ENCODE measurements around the gene RYR2.
"Not testable (repeated sequence)": the region's sequence is repeated elsewhere in the genome, so short reads cannot be mapped to it uniquely, and the experiment has no call there.

Gene RYR2

DNA sequence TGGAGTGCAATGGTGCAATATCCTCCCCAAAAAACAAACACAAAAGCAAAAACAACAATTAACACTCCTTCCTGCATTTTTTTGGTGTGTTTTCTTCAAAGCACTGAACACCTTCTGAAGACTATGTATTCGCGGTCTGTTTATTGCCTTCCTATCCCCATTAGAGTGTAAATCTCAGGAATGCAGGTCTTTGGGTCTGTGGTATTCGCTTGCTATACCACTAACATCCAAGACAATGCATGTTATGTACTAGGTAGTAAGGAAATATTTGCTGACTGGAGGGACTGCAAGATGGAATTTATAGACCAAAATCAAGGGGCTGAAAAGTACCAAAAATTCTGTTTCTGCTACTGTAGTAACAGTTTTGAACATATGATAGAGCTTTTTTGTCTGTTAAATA, 299.4 kb downstream of the RYR2 start:
- DNase-seq (ENCODE audit: low read depth in 3 of 3), result no peak

DNA sequence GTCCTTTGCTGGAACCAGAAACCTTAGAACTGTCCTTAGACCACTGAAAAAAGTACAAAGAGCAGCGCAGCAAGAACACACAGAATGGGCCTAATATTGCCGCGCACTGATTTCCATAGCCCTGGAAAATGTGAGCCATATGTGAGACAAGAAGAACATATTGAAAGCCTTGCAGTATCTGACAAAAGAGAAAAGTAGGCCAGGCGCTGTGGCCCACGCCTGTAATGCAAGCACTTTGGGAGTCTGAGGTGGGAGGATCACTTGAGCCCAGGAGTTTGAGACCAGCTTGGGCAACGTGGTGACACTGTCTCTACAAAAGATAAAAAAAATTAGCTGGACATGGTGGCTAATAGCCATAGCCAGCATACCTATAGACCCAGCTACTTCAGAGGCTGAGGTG, 300.7 kb downstream of the RYR2 start:
- no peak for DNase-seq (ENCODE audit: low read depth in 3 of 3)

DNA sequence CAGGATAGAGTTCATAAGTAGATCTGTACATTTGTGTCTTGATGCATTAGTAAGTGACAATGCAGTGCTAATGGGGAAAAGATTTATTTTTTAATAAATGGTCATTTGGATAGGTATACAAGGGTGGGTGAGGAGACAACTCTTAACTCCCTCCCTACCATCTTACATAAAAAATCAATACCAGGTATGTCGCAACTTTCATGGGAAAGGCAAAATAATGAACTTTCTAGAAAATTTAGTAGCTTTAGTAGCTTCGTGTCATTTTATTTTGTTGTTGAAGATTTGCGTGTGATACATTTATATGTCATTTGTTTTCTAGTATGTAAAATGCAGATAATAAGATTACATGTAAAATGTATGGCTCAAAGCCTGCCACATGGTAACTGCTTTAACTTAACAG, 310.8 kb downstream of the RYR2 start:
- DNase-seq (ENCODE audit: low read depth in 3 of 3), result no peak

DNA sequence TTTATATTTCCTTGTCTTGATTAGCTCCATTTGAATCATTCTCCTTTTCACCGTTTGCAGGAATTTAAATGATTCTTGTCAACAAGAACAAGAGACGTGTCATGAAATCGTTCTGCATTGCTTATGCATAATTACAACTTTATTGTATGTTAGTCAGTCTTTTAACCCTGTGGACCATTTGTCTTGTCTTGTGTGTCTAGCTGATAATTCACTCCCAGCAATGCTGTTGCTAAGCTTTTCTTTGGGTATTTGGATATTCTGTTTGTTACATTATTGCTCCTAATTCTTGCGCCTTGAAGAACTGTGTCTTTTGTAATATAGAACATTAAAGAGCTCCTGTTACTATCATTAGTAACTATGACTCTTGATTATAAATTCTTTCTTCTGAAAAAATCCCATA, 311.9 kb downstream of the RYR2 start:
- no peak for DNase-seq (ENCODE audit: low read depth in 3 of 3)

DNA sequence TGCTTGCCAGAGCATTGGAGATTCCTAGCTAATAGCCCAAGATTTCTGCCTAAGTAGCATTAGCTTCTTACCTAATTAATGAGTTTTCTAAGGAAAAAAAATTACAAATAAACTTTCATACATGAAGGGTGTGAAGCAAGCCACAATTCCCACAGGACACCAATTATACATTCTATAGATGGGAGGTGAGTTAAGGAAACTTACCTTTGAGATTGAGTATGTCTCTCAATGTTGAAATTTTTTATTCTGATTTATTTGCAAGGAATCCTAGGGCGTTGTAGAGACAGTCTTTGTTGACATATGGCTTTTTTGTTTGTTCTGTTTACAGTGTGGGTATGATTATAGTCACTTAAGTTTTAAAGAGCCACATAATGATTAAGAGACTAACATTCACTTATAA, 313.0 kb downstream of the RYR2 start:
- no peak for DNase-seq (ENCODE audit: low read depth in 3 of 3)

DNA sequence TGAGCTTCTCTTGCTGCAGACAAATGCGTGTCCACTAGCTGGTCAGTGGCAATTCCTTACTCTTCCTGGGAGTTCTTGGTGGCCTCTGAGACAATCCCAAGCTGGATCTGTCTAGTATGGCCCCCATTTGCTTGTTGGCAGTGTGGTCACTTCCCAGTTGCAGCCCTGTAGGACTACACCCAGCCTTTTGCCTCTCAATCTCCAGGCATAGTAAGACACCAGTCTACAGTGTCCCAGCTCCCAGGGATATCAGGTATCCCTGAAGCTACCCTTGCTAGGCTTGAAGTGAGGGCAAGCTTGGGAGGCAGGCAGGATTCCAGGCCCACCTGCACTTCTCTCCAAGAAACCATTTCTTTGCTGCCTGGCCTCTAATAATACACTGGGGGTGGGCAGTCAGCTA, 316.6 kb downstream of the RYR2 start:
- no peak for DNase-seq (ENCODE audit: low read depth in 3 of 3)

DNA sequence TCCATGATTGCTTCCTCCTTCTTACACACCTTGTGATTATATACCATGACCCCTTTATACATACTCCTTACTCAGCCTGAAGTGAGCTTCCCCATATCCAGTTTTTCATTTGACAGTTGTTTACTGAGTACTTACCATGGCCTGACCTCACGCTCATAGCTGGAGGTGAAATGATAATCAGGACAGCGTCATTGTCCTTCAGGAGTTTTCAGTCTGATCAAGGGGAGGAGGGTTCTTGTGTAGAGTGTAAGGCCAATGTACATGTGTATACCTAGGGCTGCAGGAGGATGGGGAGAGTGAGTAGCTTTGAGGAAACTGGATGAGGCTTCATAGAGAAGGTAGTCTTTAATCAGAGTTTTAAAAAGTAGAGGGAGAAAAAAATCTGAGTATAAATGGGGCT, 325.8 kb downstream of the RYR2 start:
- DNase-seq (ENCODE audit: low read depth in 3 of 3), result no peak

DNA sequence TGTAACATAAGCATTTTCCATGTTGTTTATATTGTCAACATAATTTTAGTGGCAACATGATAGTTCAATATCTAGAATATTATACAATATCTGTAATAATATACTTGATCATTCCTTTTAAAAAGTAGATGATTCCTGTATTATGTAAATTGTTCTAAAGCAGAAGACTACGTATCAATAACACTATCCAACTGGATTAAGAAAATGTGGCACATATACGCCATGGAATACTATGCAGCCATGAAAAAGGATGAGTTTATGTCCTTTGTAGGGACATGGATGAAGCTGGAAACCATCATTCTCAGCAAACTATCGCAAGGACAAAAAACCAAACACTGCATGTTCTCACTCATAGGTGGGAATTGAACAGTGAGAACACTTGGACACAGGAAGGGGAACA, 329.5 kb downstream of the RYR2 start:
- not testable (repeated sequence) for DNase-seq (ENCODE audit: low read depth in 3 of 3)

DNA sequence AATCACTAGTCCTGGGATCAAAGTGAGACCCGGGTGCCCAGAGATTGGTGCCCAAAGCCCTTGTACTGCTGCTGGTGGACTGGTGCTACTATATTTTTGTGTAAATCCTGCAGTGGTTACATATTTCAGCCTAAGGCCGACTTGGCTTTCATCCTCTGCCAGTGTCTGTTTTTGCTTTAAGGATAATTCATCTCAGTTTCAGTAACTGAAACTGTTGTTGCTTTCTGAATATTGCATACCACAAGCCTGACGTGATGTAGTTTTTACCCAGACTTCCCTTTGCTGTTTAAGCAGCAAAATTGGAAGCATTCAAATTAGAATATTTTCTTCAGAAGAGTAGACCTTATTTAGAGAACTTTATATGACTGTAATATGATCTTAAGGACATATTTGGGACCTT, 341.8 kb downstream of the RYR2 start:
- no peak for DNase-seq (ENCODE audit: low read depth in 3 of 3)

DNA sequence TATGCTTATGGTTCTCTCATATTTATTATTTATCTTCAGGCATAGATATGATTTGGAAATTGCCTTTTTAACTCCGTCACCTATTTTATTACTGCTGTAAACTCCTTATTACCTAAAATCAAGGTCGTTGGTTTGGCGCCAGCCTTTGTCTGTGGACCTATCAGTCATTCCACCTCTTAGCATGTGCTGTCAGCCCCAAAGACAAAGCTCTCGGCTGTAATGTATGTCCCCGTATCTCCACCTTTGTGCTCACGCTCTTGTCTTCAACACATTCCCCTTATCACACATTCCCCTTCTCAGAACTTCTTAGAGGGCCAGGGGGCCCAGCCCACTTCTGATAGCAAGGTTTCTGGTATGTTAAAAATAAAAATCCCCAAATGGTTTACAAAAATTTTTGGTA, 342.2 kb downstream of the RYR2 start:
- no peak for DNase-seq (ENCODE audit: low read depth in 3 of 3)

DNA sequence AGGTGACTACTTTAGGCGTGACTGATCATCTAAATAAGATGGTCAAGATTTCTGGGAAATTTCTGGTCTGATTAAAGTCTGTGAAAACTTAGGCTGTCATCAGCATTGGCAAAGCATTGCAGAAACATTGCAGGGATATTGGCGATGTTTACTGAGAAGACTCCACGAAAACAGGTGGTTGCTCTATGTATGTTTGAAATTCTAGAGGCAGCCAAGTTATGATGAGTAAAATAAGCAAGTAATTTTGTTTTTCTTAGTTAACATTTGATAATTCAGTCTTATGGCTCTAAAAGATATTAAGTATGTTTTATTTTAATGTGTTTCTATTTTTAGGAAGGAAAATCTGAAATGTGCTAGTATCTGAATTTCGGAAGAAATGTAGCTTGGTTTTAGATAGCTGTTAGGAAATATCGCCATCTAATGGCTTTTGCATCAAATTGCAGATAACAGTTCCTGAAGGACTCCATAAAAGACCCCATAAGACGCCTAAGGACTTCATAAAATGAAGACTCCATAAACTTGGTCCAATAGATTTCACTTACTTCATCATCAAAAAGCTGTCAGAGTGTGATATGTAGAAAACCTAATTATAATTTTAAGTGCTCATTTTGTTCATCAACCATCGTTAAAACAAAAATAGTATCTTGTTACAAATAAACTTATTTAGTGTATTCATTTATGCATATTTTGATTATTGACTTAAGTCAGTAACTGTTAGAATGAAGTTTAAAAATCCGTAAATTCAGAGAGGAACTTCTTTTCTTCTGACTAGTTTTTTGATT, 344.6 kb downstream of the RYR2 start:
- no peak for DNase-seq (ENCODE audit: low read depth in 3 of 3)

DNA sequence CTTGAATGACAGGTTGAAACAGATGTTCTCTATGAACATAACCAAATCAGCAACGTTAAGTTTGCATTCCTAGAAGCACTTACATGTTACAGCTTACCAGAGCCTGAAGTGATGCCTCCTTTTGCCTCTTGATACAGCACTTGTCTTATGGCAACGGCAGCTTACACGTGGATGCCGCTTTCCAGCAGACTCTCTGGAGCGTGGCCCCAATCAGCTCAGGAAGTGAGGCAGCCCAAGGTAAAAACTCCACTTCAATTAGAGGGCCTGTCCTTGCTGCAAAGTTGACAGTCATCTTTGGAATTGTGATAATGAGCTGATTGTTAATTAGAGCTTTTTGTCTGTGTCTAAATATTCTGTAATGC, 345.1 kb downstream of the RYR2 start:
- no peak for DNase-seq (ENCODE audit: low read depth in 3 of 3)

DNA sequence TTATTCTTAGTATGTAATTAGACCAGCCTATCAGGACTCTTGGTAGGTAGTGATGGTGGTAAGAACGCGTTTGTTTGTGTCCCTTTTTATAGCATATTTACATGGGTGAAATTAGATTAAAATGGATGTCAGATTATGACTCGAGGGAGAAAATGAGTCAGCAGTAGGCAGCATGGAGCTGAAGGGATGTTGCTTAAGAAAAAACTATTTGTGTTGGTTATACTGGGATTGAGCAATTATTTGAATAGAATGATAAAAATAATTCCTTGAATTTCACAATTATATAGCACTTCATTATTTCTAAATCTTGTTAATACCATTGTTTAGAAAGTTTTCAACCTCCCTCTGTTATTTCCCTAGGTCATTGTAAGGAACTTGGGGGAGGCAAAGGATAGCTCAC, 348.8 kb downstream of the RYR2 start:
- DNase-seq (ENCODE audit: low read depth in 3 of 3), result no peak

DNA sequence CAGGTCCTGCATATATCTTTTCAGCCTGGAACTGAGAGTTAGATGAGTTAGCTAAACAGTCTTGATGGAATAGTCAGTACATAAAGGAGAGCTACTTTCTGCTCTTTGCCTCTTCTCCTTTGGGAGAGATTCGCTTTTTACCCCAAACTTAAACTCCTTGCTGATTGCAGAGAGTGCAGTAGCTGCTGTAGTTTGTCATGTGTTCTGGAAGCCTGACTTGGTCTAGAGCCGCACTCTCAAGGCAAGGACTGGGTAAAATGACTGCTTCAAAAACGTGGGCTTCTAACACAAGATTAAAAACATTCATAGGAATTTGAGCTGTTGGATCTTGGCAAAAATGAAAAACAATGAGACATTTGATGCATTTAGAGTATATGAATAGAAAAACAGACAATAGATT, 351.6 kb downstream of the RYR2 start:
- DNase-seq (ENCODE audit: low read depth in 3 of 3), result no peak

DNA sequence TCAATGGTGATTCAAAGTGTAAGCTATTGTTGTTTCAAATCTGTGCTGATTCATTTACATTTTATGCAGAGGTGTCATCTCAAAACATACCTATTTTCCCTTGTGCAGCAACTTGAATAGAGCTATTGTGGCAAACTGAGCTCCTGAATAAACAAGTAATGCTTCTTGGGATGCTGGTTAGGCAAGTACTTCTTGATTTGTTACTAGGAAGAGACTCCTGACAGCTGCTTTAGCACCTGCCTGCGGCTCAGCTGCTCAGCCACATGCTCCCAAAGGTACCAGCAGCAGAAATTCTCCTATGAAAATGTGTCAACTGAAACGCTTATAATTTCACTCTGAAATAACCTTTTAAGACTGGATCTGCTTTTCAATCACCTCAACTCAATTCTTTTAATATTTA, 352.3 kb downstream of the RYR2 start:
- no peak for DNase-seq (ENCODE audit: low read depth in 3 of 3)

DNA sequence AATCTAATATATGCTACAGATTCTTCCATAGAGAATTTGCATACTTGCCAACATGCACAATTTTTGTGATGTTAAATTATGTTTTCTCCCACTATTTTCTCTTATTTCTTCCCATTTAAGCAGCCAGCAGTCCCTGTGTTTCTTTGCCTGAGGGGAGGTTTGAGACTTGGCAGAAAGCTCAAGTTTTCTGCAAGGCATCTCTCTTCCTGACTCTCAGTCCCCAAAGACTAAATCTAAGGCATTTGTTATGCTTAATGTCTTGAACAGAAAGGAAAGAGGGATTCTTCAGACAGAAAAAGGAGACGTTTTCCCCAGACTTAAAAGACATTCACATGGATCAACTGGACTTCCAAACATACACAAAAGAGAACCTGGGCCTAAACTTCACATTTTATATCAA, 354.4 kb downstream of the RYR2 start:
- DNase-seq (ENCODE audit: low read depth in 3 of 3), result no peak

DNA sequence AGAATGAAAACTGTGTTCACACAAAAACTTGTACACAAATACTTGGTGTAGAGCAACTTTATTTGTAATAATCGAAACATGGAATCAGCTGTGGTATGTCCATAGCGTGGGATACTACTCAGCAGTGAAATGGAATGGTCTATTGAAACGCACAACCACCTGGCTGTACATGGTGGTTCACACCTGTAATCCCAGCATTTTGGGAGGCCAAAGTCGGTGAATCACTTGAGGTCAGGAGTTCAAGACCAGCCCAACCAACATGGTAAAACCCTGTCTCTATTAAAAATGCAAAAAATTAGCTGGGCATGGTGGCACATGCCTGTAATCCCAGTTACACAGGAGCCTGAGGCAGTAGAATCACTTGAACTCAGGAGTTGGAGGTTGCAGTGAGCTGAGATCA, 356.8 kb downstream of the RYR2 start:
- DNase-seq (ENCODE audit: low read depth in 3 of 3), result no peak

DNA sequence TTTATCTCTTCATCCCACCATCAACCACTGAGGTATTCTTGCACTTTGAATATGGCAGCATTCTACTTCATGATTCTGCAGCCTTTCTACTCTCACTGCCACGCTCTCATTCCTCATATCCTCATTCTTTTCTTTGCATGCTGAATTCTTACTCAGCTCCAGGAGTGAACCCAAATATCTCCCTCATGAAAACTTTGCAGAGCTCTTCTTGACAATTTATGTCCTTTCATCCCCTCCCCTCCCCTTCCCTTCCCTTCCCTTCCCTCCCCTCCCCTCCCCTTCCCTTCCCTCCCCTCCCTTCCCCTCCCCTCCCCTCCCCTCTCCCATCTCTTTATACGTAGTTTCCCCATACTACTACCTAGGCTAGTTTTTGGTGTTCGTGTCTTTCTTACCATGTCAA, 363.9 kb downstream of the RYR2 start:
- DNase-seq (ENCODE audit: low read depth in 3 of 3), result no peak

DNA sequence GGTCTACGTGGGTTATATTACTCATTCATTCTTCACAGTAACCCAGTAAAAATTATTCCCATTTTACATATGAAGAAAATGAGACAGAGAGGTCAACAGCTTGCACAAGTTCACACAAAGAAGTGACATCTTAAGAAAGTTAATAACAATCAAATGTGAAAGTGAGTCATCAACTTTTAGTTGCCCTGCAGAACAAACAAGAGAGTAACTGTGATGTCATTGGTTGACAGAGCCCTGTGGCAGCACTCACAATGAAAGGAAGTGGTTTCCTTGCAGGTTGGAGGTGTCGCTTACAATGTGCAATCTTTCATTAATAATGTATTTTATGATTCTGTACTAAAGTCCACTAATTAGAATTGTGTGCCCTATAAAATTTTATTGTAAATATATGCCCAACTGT, 369.6 kb downstream of the RYR2 start:
- no peak for DNase-seq (ENCODE audit: low read depth in 3 of 3)

DNA sequence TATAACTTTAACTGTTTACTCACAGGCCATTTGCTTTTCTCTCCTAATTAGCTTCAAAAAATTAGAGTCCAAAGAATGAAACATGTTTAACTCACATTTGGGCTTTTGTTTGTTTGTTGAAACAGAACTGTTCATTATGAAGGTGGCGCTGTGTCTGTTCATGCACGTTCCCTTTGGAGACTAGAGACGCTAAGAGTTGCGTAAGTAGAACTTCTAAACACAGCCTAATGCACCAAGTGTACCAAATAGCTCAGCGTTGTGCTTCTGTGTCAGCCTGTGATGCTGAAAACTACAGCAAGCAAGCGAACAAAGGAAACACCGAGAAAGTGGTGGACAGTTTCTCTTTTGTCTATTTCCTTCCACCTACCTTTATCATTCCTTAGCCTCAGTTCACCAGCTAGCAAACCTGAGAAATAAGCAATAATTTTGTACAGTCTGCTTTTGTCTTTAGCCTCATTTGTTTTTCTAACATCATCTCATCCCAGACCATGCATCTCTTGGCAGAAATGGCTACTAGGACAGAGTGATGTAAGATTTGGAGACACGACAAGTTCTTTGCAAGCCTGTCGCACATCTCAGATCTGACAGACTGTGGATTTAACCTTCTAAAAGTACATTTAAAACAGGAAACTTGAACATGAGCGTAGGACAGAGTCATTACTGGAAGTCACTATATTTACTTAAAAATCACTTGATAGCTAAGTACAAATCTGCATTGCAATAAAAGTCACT, 375.1 kb downstream of the RYR2 start:
- DNase-seq (ENCODE audit: low read depth in 3 of 3), result no peak

DNA sequence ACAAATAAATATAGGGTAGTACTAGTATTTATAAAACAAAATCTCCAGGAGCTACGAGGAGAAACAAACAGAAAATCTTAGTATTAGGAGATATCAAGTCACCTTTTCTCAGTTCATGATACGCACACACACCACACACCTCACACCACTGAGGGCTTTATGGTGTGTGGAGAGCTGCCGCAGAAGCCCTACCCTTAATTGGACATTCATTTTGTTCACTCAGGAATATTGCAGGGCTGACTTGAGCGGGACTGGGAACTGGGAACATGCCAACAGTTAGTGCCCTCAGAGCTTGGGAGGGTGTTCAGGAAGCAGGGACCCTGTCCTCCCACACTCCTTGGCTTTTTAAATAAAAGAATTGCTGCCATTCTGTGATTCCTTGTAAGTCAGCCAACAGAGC, 386.8 kb downstream of the RYR2 start:
- no peak for DNase-seq (ENCODE audit: low read depth in 3 of 3)

DNA sequence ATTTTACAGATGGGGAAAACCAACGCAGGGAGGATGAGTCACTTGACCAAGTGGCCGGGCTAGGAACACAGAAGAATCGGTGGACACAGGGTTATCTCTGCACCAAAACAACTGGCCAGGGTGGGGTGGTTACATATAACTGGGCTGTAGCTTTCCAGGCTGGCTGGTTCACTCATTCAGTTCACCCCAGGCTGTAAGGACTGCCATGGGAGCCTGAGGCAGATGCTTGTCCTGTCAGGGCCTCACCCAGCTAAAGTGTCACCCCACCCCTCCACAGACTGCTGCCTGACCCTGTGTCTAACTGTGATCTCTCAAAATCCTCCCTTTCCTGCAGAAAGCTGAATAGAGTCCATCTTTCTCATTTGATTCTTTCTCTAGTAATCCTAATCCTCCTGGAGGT, 387.3 kb downstream of the RYR2 start:
- no peak for DNase-seq (ENCODE audit: low read depth in 3 of 3)

DNA sequence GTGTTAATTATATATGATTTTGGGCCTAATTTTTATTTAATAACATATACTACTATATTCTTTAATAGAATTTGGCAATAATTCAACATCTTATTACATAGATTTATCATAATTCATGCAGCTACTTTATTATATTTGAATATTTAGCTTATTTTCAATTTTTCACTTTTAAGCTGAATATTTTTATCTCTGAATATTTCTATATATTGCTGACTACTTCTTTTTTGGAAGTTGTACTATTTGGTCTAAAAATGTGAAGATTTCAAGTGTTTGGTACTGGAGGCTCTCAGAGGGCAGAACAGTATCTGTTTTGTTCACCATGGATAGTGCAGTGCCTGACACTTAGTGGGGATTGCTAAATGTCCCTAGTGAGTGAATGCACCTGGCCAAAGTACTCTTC, 389.5 kb downstream of the RYR2 start:
- no peak for DNase-seq (ENCODE audit: low read depth in 3 of 3)

DNA sequence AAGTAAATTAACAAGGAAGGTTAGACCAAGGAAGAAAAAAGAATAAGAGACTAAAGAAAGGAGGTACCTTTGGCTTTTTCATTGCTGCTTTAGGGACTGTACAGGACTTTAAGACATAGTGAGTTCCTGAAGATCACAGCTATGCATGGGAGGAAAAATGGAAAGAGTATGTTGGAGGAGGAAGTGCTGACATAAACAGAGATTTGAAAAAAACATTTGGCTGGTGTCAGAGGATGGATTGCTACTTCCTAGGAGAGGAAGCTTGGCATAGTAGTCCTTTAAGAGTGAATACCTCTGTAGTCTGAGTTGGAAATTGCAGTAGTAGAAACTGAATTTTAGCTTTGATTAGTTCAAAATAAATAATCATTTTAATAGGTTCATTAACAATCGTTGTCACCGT, 398.4 kb downstream of the RYR2 start:
- no peak for DNase-seq (ENCODE audit: low read depth in 3 of 3)
